Measurements from ENCODE around the gene CPA1.
A peak's percentile ranks its signal among the peaks of the same experiment; 100 is the strongest.

Gene CPA1

DNA sequence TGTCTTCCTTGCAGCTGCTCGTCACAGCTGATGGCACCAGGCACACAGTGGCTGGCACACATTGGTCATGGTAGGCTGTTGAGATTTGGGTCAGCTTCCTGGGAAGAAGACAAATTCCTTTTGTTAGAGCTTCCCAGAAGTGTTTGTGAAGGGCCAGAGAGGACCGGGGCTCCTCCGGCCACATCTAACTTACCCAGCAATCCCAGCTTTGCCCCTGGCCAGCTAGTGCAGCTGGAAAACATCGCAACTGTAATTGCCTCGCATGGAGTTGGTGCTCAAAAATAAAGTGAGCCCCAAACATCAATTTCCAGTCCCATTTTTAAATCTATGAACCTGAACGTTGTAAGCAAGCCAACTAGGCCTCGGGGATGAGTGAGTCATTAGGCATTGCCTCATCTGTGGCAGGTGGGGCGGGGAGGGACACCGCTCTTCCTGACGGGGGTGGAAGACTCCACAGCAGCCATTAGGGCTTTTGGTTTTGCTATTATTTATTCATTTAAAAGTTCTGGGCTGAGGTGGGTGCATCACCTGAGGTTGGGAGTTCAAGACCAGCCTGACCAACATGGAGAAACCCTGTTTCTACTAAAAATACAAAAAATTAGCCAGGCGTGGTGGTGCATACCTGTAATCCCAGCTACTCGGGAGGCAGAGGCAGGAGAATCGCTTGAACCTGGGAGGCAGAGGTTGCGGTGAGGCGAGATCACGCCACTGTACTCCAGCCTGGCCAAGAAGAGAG lies 23.2 kb upstream of the CPA1 start (continued):
- TF ChIP-seq ZNF24 (tag by site-specific recombination; IDR thresholded peaks at IDR 0.05), result no peak
- TF ChIP-seq SP3 (tag by site-specific recombination; IDR thresholded peaks at IDR 0.05), result peak; percentile 18; the same call in 1 of the 2 replicates
- TF ChIP-seq ZNF585B (tag by site-specific recombination; IDR thresholded peaks at IDR 0.05), result no peak
- TF ChIP-seq SETDB1 (IDR thresholded peaks at IDR 0.05; ENCODE audit: insufficient read length, low read length), result no peak
- no peak for TF ChIP-seq ZNF548 (tag by site-specific recombination; IDR thresholded peaks at IDR 0.05)
- no peak for TF ChIP-seq RBAK (tag by site-specific recombination; IDR thresholded peaks at IDR 0.05)
- no peak for TF ChIP-seq ZNF658 (tag by site-specific recombination; IDR thresholded peaks at IDR 0.05)
- no peak for TF ChIP-seq ZNF175 (tag by site-specific recombination; IDR thresholded peaks at IDR 0.05)
- no peak for TF ChIP-seq MZF1 (tag by site-specific recombination; IDR thresholded peaks at IDR 0.05; ENCODE audit: borderline replicate concordance)
- no peak for TF ChIP-seq HOXA7 (CRISPR knock-in tag; IDR thresholded peaks at IDR 0.05; ENCODE audit: borderline replicate concordance)
- TF ChIP-seq, protein P1, sequence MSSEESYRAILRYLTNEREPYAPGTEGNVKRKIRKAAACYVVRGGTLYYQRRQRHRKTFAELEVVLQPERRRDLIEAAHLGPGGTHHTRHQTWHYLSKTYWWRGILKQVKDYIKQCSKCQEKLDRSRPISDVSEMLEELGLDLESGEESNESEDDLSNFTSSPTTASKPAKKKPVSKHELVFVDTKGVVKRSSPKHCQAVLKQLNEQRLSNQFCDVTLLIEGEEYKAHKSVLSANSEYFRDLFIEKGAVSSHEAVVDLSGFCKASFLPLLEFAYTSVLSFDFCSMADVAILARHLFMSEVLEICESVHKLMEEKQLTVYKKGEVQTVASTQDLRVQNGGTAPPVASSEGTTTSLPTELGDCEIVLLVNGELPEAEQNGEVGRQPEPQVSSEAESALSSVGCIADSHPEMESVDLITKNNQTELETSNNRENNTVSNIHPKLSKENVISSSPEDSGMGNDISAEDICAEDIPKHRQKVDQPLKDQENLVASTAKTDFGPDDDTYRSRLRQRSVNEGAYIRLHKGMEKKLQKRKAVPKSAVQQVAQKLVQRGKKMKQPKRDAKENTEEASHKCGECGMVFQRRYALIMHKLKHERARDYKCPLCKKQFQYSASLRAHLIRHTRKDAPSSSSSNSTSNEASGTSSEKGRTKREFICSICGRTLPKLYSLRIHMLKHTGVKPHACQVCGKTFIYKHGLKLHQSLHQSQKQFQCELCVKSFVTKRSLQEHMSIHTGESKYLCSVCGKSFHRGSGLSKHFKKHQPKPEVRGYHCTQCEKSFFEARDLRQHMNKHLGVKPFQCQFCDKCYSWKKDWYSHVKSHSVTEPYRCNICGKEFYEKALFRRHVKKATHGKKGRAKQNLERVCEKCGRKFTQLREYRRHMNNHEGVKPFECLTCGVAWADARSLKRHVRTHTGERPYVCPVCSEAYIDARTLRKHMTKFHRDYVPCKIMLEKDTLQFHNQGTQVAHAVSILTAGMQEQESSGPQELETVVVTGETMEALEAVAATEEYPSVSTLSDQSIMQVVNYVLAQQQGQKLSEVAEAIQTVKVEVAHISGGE (tag by site-specific recombination; conservative IDR thresholded peaks at IDR 0.05; ENCODE audit: low read depth), result no peak
- no peak for TF ChIP-seq ZNF610 (tag by site-specific recombination; IDR thresholded peaks at IDR 0.05; ENCODE audit: borderline replicate concordance)
- TF ChIP-seq ZSCAN16 (tag by site-specific recombination; IDR thresholded peaks at IDR 0.05), result no peak
- TF ChIP-seq, protein P2, sequence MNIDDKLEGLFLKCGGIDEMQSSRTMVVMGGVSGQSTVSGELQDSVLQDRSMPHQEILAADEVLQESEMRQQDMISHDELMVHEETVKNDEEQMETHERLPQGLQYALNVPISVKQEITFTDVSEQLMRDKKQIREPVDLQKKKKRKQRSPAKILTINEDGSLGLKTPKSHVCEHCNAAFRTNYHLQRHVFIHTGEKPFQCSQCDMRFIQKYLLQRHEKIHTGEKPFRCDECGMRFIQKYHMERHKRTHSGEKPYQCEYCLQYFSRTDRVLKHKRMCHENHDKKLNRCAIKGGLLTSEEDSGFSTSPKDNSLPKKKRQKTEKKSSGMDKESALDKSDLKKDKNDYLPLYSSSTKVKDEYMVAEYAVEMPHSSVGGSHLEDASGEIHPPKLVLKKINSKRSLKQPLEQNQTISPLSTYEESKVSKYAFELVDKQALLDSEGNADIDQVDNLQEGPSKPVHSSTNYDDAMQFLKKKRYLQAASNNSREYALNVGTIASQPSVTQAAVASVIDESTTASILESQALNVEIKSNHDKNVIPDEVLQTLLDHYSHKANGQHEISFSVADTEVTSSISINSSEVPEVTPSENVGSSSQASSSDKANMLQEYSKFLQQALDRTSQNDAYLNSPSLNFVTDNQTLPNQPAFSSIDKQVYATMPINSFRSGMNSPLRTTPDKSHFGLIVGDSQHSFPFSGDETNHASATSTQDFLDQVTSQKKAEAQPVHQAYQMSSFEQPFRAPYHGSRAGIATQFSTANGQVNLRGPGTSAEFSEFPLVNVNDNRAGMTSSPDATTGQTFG (tag by site-specific recombination; IDR thresholded peaks at IDR 0.05; ENCODE audit: borderline replicate concordance), result no peak
- TF ChIP-seq, protein P3, sequence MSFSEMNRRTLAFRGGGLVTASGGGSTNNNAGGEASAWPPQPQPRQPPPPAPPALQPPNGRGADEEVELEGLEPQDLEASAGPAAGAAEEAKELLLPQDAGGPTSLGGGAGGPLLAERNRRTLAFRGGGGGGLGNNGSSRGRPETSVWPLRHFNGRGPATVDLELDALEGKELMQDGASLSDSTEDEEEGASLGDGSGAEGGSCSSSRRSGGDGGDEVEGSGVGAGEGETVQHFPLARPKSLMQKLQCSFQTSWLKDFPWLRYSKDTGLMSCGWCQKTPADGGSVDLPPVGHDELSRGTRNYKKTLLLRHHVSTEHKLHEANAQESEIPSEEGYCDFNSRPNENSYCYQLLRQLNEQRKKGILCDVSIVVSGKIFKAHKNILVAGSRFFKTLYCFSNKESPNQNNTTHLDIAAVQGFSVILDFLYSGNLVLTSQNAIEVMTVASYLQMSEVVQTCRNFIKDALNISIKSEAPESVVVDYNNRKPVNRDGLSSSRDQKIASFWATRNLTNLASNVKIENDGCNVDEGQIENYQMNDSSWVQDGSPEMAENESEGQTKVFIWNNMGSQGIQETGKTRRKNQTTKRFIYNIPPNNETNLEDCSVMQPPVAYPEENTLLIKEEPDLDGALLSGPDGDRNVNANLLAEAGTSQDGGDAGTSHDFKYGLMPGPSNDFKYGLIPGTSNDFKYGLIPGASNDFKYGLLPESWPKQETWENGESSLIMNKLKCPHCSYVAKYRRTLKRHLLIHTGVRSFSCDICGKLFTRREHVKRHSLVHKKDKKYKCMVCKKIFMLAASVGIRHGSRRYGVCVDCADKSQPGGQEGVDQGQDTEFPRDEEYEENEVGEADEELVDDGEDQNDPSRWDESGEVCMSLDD (tag by site-specific recombination; IDR thresholded peaks at IDR 0.05), result no peak
- TF ChIP-seq, protein P4, sequence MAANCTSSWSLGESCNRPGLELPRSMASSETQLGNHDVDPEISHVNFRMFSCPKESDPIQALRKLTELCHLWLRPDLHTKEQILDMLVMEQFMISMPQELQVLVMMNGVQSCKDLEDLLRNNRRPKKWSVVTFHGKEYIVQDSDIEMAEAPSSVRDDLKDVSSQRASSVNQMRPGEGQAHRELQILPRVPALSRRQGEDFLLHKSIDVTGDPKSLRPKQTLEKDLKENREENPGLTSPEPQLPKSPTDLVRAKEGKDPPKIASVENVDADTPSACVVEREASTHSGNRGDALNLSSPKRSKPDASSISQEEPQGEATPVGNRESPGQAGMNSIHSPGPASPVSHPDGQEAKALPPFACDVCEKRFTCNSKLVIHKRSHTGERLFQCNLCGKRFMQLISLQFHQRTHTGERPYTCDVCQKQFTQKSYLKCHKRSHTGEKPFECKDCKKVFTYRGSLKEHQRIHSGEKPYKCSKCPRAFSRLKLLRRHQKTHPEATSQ (tag by site-specific recombination; IDR thresholded peaks at IDR 0.05), result no peak
- TF ChIP-seq YY2 (tag by site-specific recombination; IDR thresholded peaks at IDR 0.05), result no peak
- TF ChIP-seq, protein P5, sequence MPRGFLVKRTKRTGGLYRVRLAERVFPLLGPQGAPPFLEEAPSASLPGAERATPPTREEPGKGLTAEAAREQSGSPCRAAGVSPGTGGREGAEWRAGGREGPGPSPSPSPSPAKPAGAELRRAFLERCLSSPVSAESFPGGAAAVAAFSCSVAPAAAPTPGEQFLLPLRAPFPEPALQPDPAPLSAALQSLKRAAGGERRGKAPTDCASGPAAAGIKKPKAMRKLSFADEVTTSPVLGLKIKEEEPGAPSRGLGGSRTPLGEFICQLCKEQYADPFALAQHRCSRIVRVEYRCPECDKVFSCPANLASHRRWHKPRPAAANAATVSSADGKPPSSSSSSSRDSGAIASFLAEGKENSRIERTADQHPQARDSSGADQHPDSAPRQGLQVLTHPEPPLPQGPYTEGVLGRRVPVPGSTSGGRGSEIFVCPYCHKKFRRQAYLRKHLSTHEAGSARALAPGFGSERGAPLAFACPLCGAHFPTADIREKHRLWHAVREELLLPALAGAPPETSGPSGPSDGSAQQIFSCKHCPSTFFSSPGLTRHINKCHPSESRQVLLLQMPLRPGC (tag by site-specific recombination; IDR thresholded peaks at IDR 0.05), result peak; percentile 33; the same call in 1 of the 2 replicates
- TF ChIP-seq ZNF266 (tag by site-specific recombination; IDR thresholded peaks at IDR 0.05; ENCODE audit: low read depth), result no peak
- TF ChIP-seq GLIS2 (tag by site-specific recombination; IDR thresholded peaks at IDR 0.05), result no peak
- TF ChIP-seq ZNF16 (tag by site-specific recombination; IDR thresholded peaks at IDR 0.05; ENCODE audit: low read depth), result no peak
- no peak for TF ChIP-seq MEIS1 (CRISPR knock-in tag; IDR thresholded peaks at IDR 0.05; ENCODE audit: borderline replicate concordance)
- TF ChIP-seq, protein P6, sequence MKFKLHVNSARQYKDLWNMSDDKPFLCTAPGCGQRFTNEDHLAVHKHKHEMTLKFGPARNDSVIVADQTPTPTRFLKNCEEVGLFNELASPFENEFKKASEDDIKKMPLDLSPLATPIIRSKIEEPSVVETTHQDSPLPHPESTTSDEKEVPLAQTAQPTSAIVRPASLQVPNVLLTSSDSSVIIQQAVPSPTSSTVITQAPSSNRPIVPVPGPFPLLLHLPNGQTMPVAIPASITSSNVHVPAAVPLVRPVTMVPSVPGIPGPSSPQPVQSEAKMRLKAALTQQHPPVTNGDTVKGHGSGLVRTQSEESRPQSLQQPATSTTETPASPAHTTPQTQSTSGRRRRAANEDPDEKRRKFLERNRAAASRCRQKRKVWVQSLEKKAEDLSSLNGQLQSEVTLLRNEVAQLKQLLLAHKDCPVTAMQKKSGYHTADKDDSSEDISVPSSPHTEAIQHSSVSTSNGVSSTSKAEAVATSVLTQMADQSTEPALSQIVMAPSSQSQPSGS (tag by site-specific recombination; IDR thresholded peaks at IDR 0.05; ENCODE audit: low read depth), result no peak
- no peak for TF ChIP-seq ZNF394 (tag by site-specific recombination; IDR thresholded peaks at IDR 0.05; ENCODE audit: borderline replicate concordance)

Measured in HEK293 (cell line).